Loucy (cell line): ENCODE data around the gene FTSJ3.
A peak's percentile ranks its signal among the peaks of the same experiment; 100 is the strongest.

Experiments
- H2AFZ ChIP-seq: fragments of 200-600 bp; sonication (generic); 2 replicates; pipeline ENCODE4 v1.6.0; 2016; ENCODE audit warnings: antibody characterized with exemption, mild to moderate bottlenecking, low read length, moderate library complexity
- H3F3A ChIP-seq: fragments of 200-600 bp; 2 replicates; pipeline ENCODE4 v1.6.0; 2016; ENCODE audit warnings: antibody characterized with exemption, low read depth, mild to moderate bottlenecking
- H3K27me3 ChIP-seq: fragments of 200-600 bp; sonication (generic); 2 replicates; pipeline ENCODE4 v1.6.1; 2014; ENCODE audit warnings: low read length, mild to moderate bottlenecking; ENCODE audit not compliant: insufficient read depth, poor library complexity, severe bottlenecking
- H3K36me3 ChIP-seq: fragments of 200-600 bp; sonication (generic); 2 replicates; pipeline ENCODE4 v1.6.1; 2016; ENCODE audit warnings: low read length; ENCODE audit not compliant: insufficient read depth
- H3K4me1 ChIP-seq: fragments of 200-600 bp; sonication (generic); 2 replicates; pipeline ENCODE4 v1.5.1; 2014; ENCODE audit warnings: low read length, mild to moderate bottlenecking; ENCODE audit not compliant: insufficient read depth, poor library complexity, severe bottlenecking
- H3K4me2 ChIP-seq: fragments of 200-600 bp; sonication (generic); 2 replicates; pipeline ENCODE4 v1.6.0; 2014; ENCODE audit warnings: antibody characterized with exemption, low read length, low read depth, mild to moderate bottlenecking; ENCODE audit not compliant: poor library complexity, severe bottlenecking
- H3K4me3 ChIP-seq: fragments of 200-600 bp; sonication (generic); 2 replicates; pipeline ENCODE4 v1.5.1; 2014; ENCODE audit warnings: low read length, mild to moderate bottlenecking, mixed read lengths; ENCODE audit not compliant: poor library complexity, severe bottlenecking
- H3K79me2 ChIP-seq: fragments of 200-600 bp; sonication (generic); 2 replicates; pipeline ENCODE4 v1.6.1; 2014; ENCODE audit warnings: low read length; ENCODE audit not compliant: insufficient read depth
- H3K9ac ChIP-seq: fragments of 200-600 bp; sonication (generic); 2 replicates; pipeline ENCODE4 v1.6.0; 2014; ENCODE audit warnings: mild to moderate bottlenecking, low read depth, low read length, moderate library complexity; ENCODE audit not compliant: poor library complexity, severe bottlenecking
- H3K9me2 ChIP-seq: fragments of 200-600 bp; sonication (generic); replicated peaks from 2 replicates; pipeline ENCODE4 v1.6.1; 2016; ENCODE audit warnings: low read depth, low read length, mixed read lengths
- H3K9me3 ChIP-seq: fragments of 200-600 bp; sonication (generic); 2 replicates; pipeline ENCODE4 v1.6.1; 2014; ENCODE audit warnings: mild to moderate bottlenecking, antibody characterized with exemption, low read length, low read depth; ENCODE audit not compliant: insufficient read depth
- H4K20me1 ChIP-seq: fragments of 200-600 bp; sonication (generic); 2 replicates; pipeline ENCODE4 v1.6.0; 2014; ENCODE audit warnings: antibody characterized with exemption, low read length, mild to moderate bottlenecking; ENCODE audit not compliant: insufficient read depth, poor library complexity, severe bottlenecking
- CTCF ChIP-seq: fragments of 200-600 bp; sonication (generic); conservative IDR thresholded peaks from 2 replicates; pipeline ENCODE4 v1.5.1; 2014; ENCODE audit warnings: mild to moderate bottlenecking, antibody characterized with exemption, low read length
- EZH2phosphoT487 ChIP-seq: fragments of 200-600 bp; IDR thresholded peaks from 2 replicates; pipeline ENCODE4 v1.6.1; 2018; ENCODE audit warnings: antibody characterized with exemption, mild to moderate bottlenecking, moderate library complexity, borderline replicate concordance

FTSJ3 gene

DNA sequence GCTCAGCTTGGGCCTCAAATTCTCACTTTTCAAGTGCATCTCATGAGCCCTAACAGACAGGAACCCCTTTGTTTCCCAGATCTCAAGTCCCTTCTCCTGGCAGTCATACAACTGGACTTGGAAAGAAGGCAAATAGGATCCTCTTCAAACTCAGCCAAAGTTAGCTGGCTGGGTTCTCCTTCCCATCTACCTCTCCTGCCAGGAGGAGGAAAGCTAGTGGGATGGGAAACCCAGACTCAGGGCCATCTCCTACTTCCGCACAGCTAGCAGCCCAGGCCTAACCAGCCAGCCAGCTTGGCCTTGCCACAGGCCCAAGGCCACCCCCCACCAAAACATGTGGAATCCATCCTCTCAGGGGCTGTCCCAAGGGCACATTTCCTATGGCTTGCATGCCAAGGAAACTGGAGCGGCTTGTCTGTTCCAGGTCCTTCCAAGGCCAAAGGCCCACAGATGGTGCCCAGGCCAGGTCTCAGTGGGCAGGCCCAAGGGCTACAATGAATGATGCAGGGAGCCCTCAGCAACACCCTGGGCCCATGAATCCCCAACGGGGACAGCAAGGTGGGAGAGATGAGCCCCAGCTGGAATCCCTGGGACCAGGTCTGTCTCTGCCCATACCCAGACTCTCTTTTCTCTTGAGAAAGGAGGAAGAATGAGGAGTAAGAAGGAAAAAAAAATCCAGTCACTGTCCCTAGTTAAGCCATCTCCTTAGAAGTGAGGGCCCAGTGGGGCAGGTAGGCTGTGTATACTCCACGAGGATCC, 13.3 kb upstream of the FTSJ3 start:
- no peaks in the 10 kb centered on the region for H3K9me3 ChIP-seq
- H3K79me2 ChIP-seq = peaks cover 66% of the 10 kb centered on the region
- peaks cover 10% of the 10 kb centered on the region for H3F3A ChIP-seq
- H4K20me1 ChIP-seq = peaks cover 40% of the 10 kb centered on the region
- peaks cover 46% of the 10 kb centered on the region for H3K4me1 ChIP-seq
- TF ChIP-seq CTCF (no peak), EZH2phosphoT487 (no peak)
- no peaks in the 10 kb centered on the region for H3K9me2 ChIP-seq
- H2AFZ ChIP-seq = no peak overlapping the region
- peak overlapping the region; percentile 89 for H3K4me3 ChIP-seq
- peaks cover 6% of the 10 kb centered on the region; the same call in 1 of the 2 replicates for H3K36me3 ChIP-seq
- peak overlapping the region; percentile 85 for H3K4me2 ChIP-seq
- no peaks in the 10 kb centered on the region for H3K27me3 ChIP-seq
- peak overlapping the region; percentile 97 for H3K9ac ChIP-seq

DNA sequence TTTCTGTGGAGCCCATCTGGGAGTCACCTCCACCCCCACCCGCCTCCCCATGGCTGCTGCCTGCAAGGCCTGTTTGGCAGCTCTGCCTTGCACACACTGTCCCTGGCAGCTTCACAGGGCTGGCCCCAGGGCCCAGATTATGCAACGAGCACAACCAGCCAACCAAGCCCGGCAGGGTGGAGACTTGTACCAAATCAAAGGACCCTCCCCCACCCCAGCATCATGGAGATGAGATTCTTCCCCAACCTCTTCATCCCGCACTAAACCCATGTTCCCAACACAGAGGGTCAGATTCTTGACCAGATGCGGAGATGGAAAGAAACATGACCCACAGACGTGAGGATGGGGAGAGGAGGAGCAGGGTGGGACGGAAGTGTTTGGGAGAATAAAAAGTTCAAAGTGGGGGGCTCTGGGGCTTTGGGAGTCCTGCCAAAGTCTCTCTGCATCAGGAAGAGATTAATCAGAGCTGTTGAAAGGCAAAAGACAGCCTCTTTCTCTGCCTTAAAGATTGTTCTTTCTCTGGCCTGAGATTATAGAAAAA, 11.2 kb upstream of the FTSJ3 start:
- Histone ChIP-seq H3K4me3 (peak overlapping the region; percentile 89), H3K36me3 (peaks cover 21% of the 10 kb centered on the region; the same call in 1 of the 2 replicates), H3K79me2 (peaks cover 85% of the 10 kb centered on the region), H3K4me1 (peaks cover 42% of the 10 kb centered on the region), H3K9me3 (no peaks in the 10 kb centered on the region), H4K20me1 (peaks cover 40% of the 10 kb centered on the region), H3K27me3 (no peaks in the 10 kb centered on the region), H3K9me2 (no peaks in the 10 kb centered on the region), H3F3A (peaks cover 4% of the 10 kb centered on the region; the same call in 1 of the 2 replicates), H3K9ac (peak overlapping the region; percentile 97), H3K4me2 (peak overlapping the region; percentile 85), H2AFZ (no peak overlapping the region)
- TF ChIP-seq EZH2phosphoT487 (no peak), CTCF (no peak)

GRCh38 chr17:63837962-63838600, 10.6 kb upstream of the FTSJ3 start:
- H3K4me2 ChIP-seq = peak overlapping the region; percentile 85
- H3K9me2 ChIP-seq = no peaks in the 10 kb centered on the region
- TF ChIP-seq EZH2phosphoT487 = no peak
- no peak for TF ChIP-seq CTCF
- no peaks in the 10 kb centered on the region for H3K27me3 ChIP-seq
- peaks cover 27% of the 10 kb centered on the region; the same call in 1 of the 2 replicates for H3K36me3 ChIP-seq
- H3K9me3 ChIP-seq = no peaks in the 10 kb centered on the region
- H3K4me3 ChIP-seq = peak overlapping the region; percentile 89
- peaks cover 40% of the 10 kb centered on the region for H4K20me1 ChIP-seq
- no peak overlapping the region for H2AFZ ChIP-seq
- no peaks in the 10 kb centered on the region for H3F3A ChIP-seq
- H3K79me2 ChIP-seq = peaks cover 89% of the 10 kb centered on the region
- H3K4me1 ChIP-seq = peaks cover 41% of the 10 kb centered on the region
- peak overlapping the region; percentile 97 for H3K9ac ChIP-seq
